Panc1 (cell line): ENCODE measurements around the gene FGD4. TPM values are rescaled to one million over a fixed set of nuclear protein-coding genes. Genes with fewer than 3 reads are reported as not detected.

Experiments used
- ATAC-seq: fragments of 200-7000 bp; cut with Tn5 transposase; 2 replicates; pipeline ENCODE4 v1.9.1; 2020; ENCODE audit warnings: mild to moderate bottlenecking, moderate library complexity
- BruUV-seq: library from RNA; stranded (reverse); fragments of 400-500 nt; replicated peaks from 2 replicates; lab custom pipeline; 2021; lab: Mats Ljungman, UMichigan
- CTCF ChIA-PET: fragments of 300-600 bp; sonication (Branson Sonifier 250); formaldehyde crosslinking; loops from one replicate; lab custom pipeline; 2022; ENCODE audit warnings: antibody characterized with exemption; lab: Charles Lee
- POLR2A ChIA-PET: fragments of 300-600 bp; sonication (Branson Sonifier 250); formaldehyde crosslinking; loops from one replicate; lab custom pipeline; 2022; ENCODE audit warnings: antibody characterized with exemption; lab: Charles Lee
- DNase-seq: peaks from one replicate; pipeline ENCODE4 v3.0.0-alpha.2; 2010; ENCODE audit warnings: low read depth, low spot score
- H3K27ac ChIP-seq: 2 replicates; pipeline ENCODE4 v1.5.1; 2011; ENCODE audit warnings: mild to moderate bottlenecking, low read length, inconsistent platforms
- H3K27me3 ChIP-seq: fragments of 200-500 bp; sonication (Bioruptor generic); 2 replicates; pipeline ENCODE4 v1.6.0; 2014; ENCODE audit warnings: low read length, inconsistent platforms; ENCODE audit not compliant: control insufficient read depth, insufficient read depth
- H3K36me3 ChIP-seq: fragments of 200-500 bp; sonication (Bioruptor generic); 2 replicates; pipeline ENCODE4 v1.5.1; 2014; ENCODE audit warnings: inconsistent platforms, mild to moderate bottlenecking, low read length, moderate library complexity; ENCODE audit not compliant: control insufficient read depth, insufficient read depth
- H3K4me1 ChIP-seq: 2 replicates; pipeline ENCODE4 v1.5.1; 2011; ENCODE audit warnings: inconsistent platforms, mild to moderate bottlenecking, low read length, moderate library complexity; ENCODE audit not compliant: control insufficient read depth, insufficient read depth
- H3K4me3 ChIP-seq, 2 experiments: 2 replicates each; pipeline ENCODE4 v1.5.1; 2011 to 2012; ENCODE audit warnings: low read depth in 2 of 2, low read length in 2 of 2, mild to moderate bottlenecking in 2 of 2, inconsistent platforms in 1 of 2, moderate library complexity in 1 of 2
- H3K9me3 ChIP-seq: fragments of 200-500 bp; sonication (Bioruptor generic); 2 replicates; pipeline ENCODE4 v1.5.1; 2014; ENCODE audit warnings: low read depth, mild to moderate bottlenecking, inconsistent platforms, low read length, moderate library complexity; ENCODE audit not compliant: control insufficient read depth, insufficient read depth
- CTCF ChIP-seq: fragments of 450-650 bp; IDR thresholded peaks from 2 replicates; pipeline ENCODE4 v1.5.1; 2017; ENCODE audit warnings: mild to moderate bottlenecking
- POLR2AphosphoS5 ChIP-seq: IDR thresholded peaks from 2 replicates; pipeline ENCODE4 v1.6.1; 2012; ENCODE audit warnings: mild to moderate bottlenecking, low read depth, low read length, moderate library complexity
- REST ChIP-seq, 2 experiments: IDR thresholded peaks; 2 replicates each; pipeline ENCODE4 v1.6.1; 2011 to 2012; ENCODE audit warnings: low read depth in 2 of 2, control low read depth in 1 of 2, low read length in 1 of 2, mild to moderate bottlenecking in 1 of 2, moderate library complexity in 1 of 2; ENCODE audit not compliant: insufficient read depth in 1 of 2
- SIN3A ChIP-seq: IDR thresholded peaks from 2 replicates; pipeline ENCODE4 v1.6.1; 2012; ENCODE audit warnings: low read depth, mild to moderate bottlenecking, low read length, moderate library complexity, borderline replicate concordance; ENCODE audit not compliant: insufficient read depth
- TCF7L2 ChIP-seq: IDR thresholded peaks from 2 replicates; pipeline ENCODE4 v1.6.1; 2011; ENCODE audit warnings: mild to moderate bottlenecking, low read depth, low read length, inconsistent platforms
- in situ Hi-C: cut with HindIII; loops from 2 replicates; pipeline ENCODE4 v1.10.0; 2016; ENCODE audit warnings: low sequenced_read_pairs, low pct_unique_long_range_greater_than_20kb
- intact Hi-C: fragments of 100-400 bp; cut with micrococcal nuclease; formaldehyde crosslinking; loops from one replicate; pipeline ENCODE4 v1.10.0; 2022; ENCODE audit not compliant: unreplicated experiment
- total RNA-seq: library from RNA; stranded (reverse); gene quantifications from one replicate; pipeline ENCODE4 v1.2.1, GENCODE V29; 2021; ENCODE audit not compliant: unreplicated experiment

The FGD4 gene
- total RNA-seq, 1 experiment from 2014 or later: 5.0 TPM

GRCh38 chr12:32605326-32606095 lies 206.2 kb downstream of the FGD4 start:
- Histone ChIP-seq H3K27me3 (no peaks in the 10 kb centered on the region), H3K4me1 (no peaks in the 10 kb centered on the region), H3K9me3 (no peaks in the 10 kb centered on the region), H3K27ac (no peak overlapping the region), H3K36me3 (no peaks in the 10 kb centered on the region), H3K4me3 (no peak overlapping the region)
- in situ Hi-C loops: no loop called here
- CTCF ChIA-PET: interaction anchor here (0.7 kb wide), 1 partner anchor 345 kb away, joined by 4 read pairs; no protein-coding TSS in a partner anchor
- POLR2A ChIA-PET: no interaction called here
- ATAC-seq: no peak
- intact Hi-C loops: no loop called here
- no TSS peak for BruUV-seq
- no peak for DNase-seq
- no peak for TF ChIP-seq POLR2AphosphoS5
- TF ChIP-seq SIN3A: no peak
- TF ChIP-seq CTCF: no peak
- no peak for TF ChIP-seq TCF7L2
- TF ChIP-seq REST (IDR thresholded peaks at IDR 0.05; ENCODE audit: insufficient read depth in 1 of 2, low read depth in 2 of 2, low read length in 1 of 2): no peak

- intact Hi-C loops (no loop called here), in situ Hi-C loops (no loop called here)
- ATAC-seq (no peak), DNase-seq (no peak)
- ChIA-PET CTCF (no interaction called here), POLR2A (no interaction called here)
- Histone ChIP-seq H3K4me3 (no peak overlapping the region), H3K27ac (no peak overlapping the region), H3K27me3 (no peaks in the 10 kb centered on the region), H3K36me3 (no peaks in the 10 kb centered on the region), H3K4me1 (no peaks in the 10 kb centered on the region), H3K9me3 (no peaks in the 10 kb centered on the region)
- no peak for TF ChIP-seq POLR2AphosphoS5
- no peak for TF ChIP-seq CTCF
- no peak for TF ChIP-seq TCF7L2
- no peak for TF ChIP-seq REST (IDR thresholded peaks at IDR 0.05; ENCODE audit: insufficient read depth in 1 of 2, low read depth in 2 of 2, low read length in 1 of 2)
- no peak for TF ChIP-seq SIN3A
- BruUV-seq: no TSS peak
Measured at GRCh38 chr12:32606443-32606842, 207.1 kb downstream of the FGD4 start.
